ENCODE measurements around the gene CFAP92. TPM values are rescaled to one million over a fixed set of nuclear protein-coding genes. Genes with fewer than 3 reads are reported as not detected.

The CFAP92 gene
- total RNA-seq, 2 experiments from 2014 or later, result 0.10 TPM; not detected in 1

- peak overlapping the region; percentile 19 for H3K27ac Mint-ChIP-seq
- no peak overlapping the region for H3K4me3 Mint-ChIP-seq
- ChIA-PET CTCF (interaction anchor here (0.8 to 1.4 kb wide), 3 partner anchors 13 to 20 kb away, joined by 3 to 5 read pairs (median 4); no protein-coding TSS in a partner anchor), POLR2A (interaction anchor here (0.5 kb wide), 1 partner anchor 205 kb away, joined by 3 read pairs; no protein-coding TSS in a partner anchor)
- no peak for DNase-seq
- peaks cover 17% of the 10 kb centered on the region for H3K4me1 Mint-ChIP-seq
- no peaks in the 10 kb centered on the region for H3K9me3 Mint-ChIP-seq
- peaks cover 2% of the 10 kb centered on the region for H3K27me3 Mint-ChIP-seq
- H3K36me3 Mint-ChIP-seq (ENCODE audit: low read depth), result no peaks in the 10 kb centered on the region
Measured at GRCh38 chr3:129033633-129034321, 39.9 kb upstream of the CFAP92 start.

GRCh38 chr3:129033151-129033550 is 39.3 kb upstream of the CFAP92 start:
- Mint-ChIP-seq H3K27me3 (peaks cover 2% of the 10 kb centered on the region), H3K36me3 (ENCODE audit: low read depth) (no peaks in the 10 kb centered on the region), H3K9me3 (no peaks in the 10 kb centered on the region), H3K4me3 (no peak overlapping the region), H3K4me1 (peaks cover 17% of the 10 kb centered on the region), H3K27ac (no peak overlapping the region)
- CTCF ChIA-PET, result interaction anchor here (1.4 kb wide), 1 partner anchor 21 kb away, joined by 5 read pairs; no protein-coding TSS in a partner anchor
- no peak for DNase-seq
- POLR2A ChIA-PET, result interaction anchor here (0.6 kb wide), 1 partner anchor 191 kb away, joined by 14 read pairs; no protein-coding TSS in a partner anchor

GRCh38 chr3:129032716-129033115 is 38.8 kb upstream of the CFAP92 start:
- peaks cover 17% of the 10 kb centered on the region for H3K4me1 Mint-ChIP-seq
- no peak overlapping the region for H3K27ac Mint-ChIP-seq
- no peak for DNase-seq
- ChIA-PET POLR2A (interaction anchor here (0.6 kb wide), 1 partner anchor 192 kb away, joined by 14 read pairs; no protein-coding TSS in a partner anchor), CTCF (interaction anchor here (0.6 to 1.4 kb wide), 2 partner anchors 20 to 21 kb away, joined by 4 to 5 read pairs; no protein-coding TSS in a partner anchor)
- H3K36me3 Mint-ChIP-seq (ENCODE audit: low read depth), result no peaks in the 10 kb centered on the region
- no peaks in the 10 kb centered on the region for H3K9me3 Mint-ChIP-seq
- H3K4me3 Mint-ChIP-seq, result no peak overlapping the region
- H3K27me3 Mint-ChIP-seq, result peaks cover 2% of the 10 kb centered on the region

- Mint-ChIP-seq H3K36me3 (ENCODE audit: low read depth) (no peaks in the 10 kb centered on the region), H3K27ac (peak overlapping the region; percentile 62), H3K4me3 (no peak overlapping the region), H3K9me3 (no peaks in the 10 kb centered on the region), H3K4me1 (peaks cover 20% of the 10 kb centered on the region), H3K27me3 (peaks cover under 1% of the 10 kb centered on the region)
- ChIA-PET CTCF (interaction anchor here (1.0 to 2.5 kb wide), 4 partner anchors 22 to 213 kb away, joined by 3 to 8 read pairs (median 4); no protein-coding TSS in a partner anchor), POLR2A (no interaction called here)
- DNase-seq, result no peak
Measured at GRCh38 chr3:129031476-129032215, 37.8 kb upstream of the CFAP92 start.

- DNase-seq, result no peak
- no peaks in the 10 kb centered on the region for H3K9me3 Mint-ChIP-seq
- no peak overlapping the region for H3K4me3 Mint-ChIP-seq
- H3K27ac Mint-ChIP-seq, result no peak overlapping the region
- no peaks in the 10 kb centered on the region for H3K36me3 Mint-ChIP-seq (ENCODE audit: low read depth)
- peaks cover 18% of the 10 kb centered on the region for H3K4me1 Mint-ChIP-seq
- CTCF ChIA-PET, result interaction anchor here (0.5 to 2.5 kb wide), 11 partner anchors 8 to 269 kb away, joined by 3 to 11 read pairs (median 4); no protein-coding TSS in a partner anchor
- no peaks in the 10 kb centered on the region for H3K27me3 Mint-ChIP-seq
- POLR2A ChIA-PET, result no interaction called here
Measured at GRCh38 chr3:129030611-129031010, 36.7 kb upstream of the CFAP92 start.

- H3K9me3 Mint-ChIP-seq, result no peaks in the 10 kb centered on the region
- ChIA-PET CTCF (interaction anchor here (3.8 to 7.6 kb wide), 2 partner anchors 15 to 24 kb away, joined by 41 to 94 read pairs; no protein-coding TSS in a partner anchor), POLR2A (no interaction called here)
- H3K27ac Mint-ChIP-seq, result no peak overlapping the region
- no peak overlapping the region for H3K4me3 Mint-ChIP-seq
- no peaks in the 10 kb centered on the region for H3K36me3 Mint-ChIP-seq (ENCODE audit: low read depth)
- no peaks in the 10 kb centered on the region for H3K27me3 Mint-ChIP-seq
- peaks cover 15% of the 10 kb centered on the region for H3K4me1 Mint-ChIP-seq
- DNase-seq, result no peak
Measured at GRCh38 chr3:129028866-129029265, 35.0 kb upstream of the CFAP92 start.

- POLR2A ChIA-PET, result interaction anchor here (0.6 to 1.1 kb wide), 3 partner anchors 11 to 245 kb away, joined by 3 to 14 read pairs (median 4); no protein-coding TSS in a partner anchor
- H3K27me3 Mint-ChIP-seq, result no peaks in the 10 kb centered on the region
- peaks cover 15% of the 10 kb centered on the region for H3K4me1 Mint-ChIP-seq
- H3K9me3 Mint-ChIP-seq, result no peaks in the 10 kb centered on the region
- CTCF ChIA-PET, result interaction anchor here (0.6 to 7.6 kb wide), 25 partner anchors 8 to 346 kb away, joined by 3 to 94 read pairs (median 4); partner anchors contain the start of gene COPG1
- H3K36me3 Mint-ChIP-seq (ENCODE audit: low read depth), result no peaks in the 10 kb centered on the region
- peak overlapping the region; percentile 2 for H3K27ac Mint-ChIP-seq
- no peak for DNase-seq
- peak overlapping the region; percentile 34 for H3K4me3 Mint-ChIP-seq
Measured at GRCh38 chr3:129027544-129027880, 33.6 kb upstream of the CFAP92 start.

GRCh38 chr3:129026728-129027543 is 33.1 kb upstream of the CFAP92 start:
- peak; percentile 95 for DNase-seq
- Mint-ChIP-seq H3K27ac (peak overlapping the region; percentile 94), H3K4me1 (peaks cover 17% of the 10 kb centered on the region), H3K9me3 (no peaks in the 10 kb centered on the region), H3K36me3 (ENCODE audit: low read depth) (no peaks in the 10 kb centered on the region), H3K4me3 (peak overlapping the region; percentile 75), H3K27me3 (no peaks in the 10 kb centered on the region)
- ChIA-PET POLR2A (interaction anchor here (0.6 to 1.1 kb wide), 3 partner anchors 11 to 245 kb away, joined by 3 to 14 read pairs (median 4); no protein-coding TSS in a partner anchor), CTCF (interaction anchor here (0.6 to 7.6 kb wide), 29 partner anchors 11 to 346 kb away, joined by 3 to 94 read pairs (median 4); partner anchors contain the start of genes CFAP92 and COPG1)

- Mint-ChIP-seq H3K9me3 (no peaks in the 10 kb centered on the region), H3K36me3 (ENCODE audit: low read depth) (no peaks in the 10 kb centered on the region), H3K27me3 (no peaks in the 10 kb centered on the region), H3K27ac (peak overlapping the region; percentile 94), H3K4me3 (peak overlapping the region; percentile 75), H3K4me1 (peaks cover 17% of the 10 kb centered on the region)
- ChIA-PET POLR2A (no interaction called here), CTCF (interaction anchor here (1.0 to 7.6 kb wide), 11 partner anchors 12 to 223 kb away, joined by 3 to 94 read pairs (median 5); partner anchors contain the start of genes CFAP92 and COPG1)
- no peak for DNase-seq
Measured at GRCh38 chr3:129025691-129026435, 32.0 kb upstream of the CFAP92 start.

- Mint-ChIP-seq H3K36me3 (ENCODE audit: low read depth) (no peaks in the 10 kb centered on the region), H3K4me1 (peaks cover 17% of the 10 kb centered on the region), H3K9me3 (no peaks in the 10 kb centered on the region), H3K4me3 (no peak overlapping the region), H3K27me3 (no peaks in the 10 kb centered on the region), H3K27ac (no peak overlapping the region)
- no peak for DNase-seq
- POLR2A ChIA-PET, result no interaction called here
- CTCF ChIA-PET, result interaction anchor here (1.7 to 7.6 kb wide), 4 partner anchors 11 to 55 kb away, joined by 5 to 94 read pairs (median 34); no protein-coding TSS in a partner anchor
Measured at GRCh38 chr3:129025108-129025507, 31.2 kb upstream of the CFAP92 start.

GRCh38 chr3:129023909-129024308 is 30.0 kb upstream of the CFAP92 start:
- CTCF ChIA-PET, result interaction anchor here (1.0 to 7.6 kb wide), 4 partner anchors 10 to 222 kb away, joined by 3 to 94 read pairs (median 7); no protein-coding TSS in a partner anchor
- no peak for DNase-seq

More at GRCh38 chr3:129023909-129024308, 30.0 kb upstream of the CFAP92 start:
- POLR2A ChIA-PET, result no interaction called here
- no peaks in the 10 kb centered on the region for H3K9me3 Mint-ChIP-seq
- H3K36me3 Mint-ChIP-seq (ENCODE audit: low read depth), result no peaks in the 10 kb centered on the region
- H3K27me3 Mint-ChIP-seq, result no peaks in the 10 kb centered on the region
- no peak overlapping the region for H3K27ac Mint-ChIP-seq
- peaks cover 17% of the 10 kb centered on the region for H3K4me1 Mint-ChIP-seq
- H3K4me3 Mint-ChIP-seq, result no peak overlapping the region
